Loucy (cell line): Measurements from ENCODE around the gene PTGDR.

ENCODE experiments used
- H2AFZ ChIP-seq: fragments of 200-600 bp; sonication (generic); 2 replicates; pipeline ENCODE4 v1.6.0; 2016; ENCODE audit warnings: antibody characterized with exemption, mild to moderate bottlenecking, low read length, moderate library complexity
- H3F3A ChIP-seq: fragments of 200-600 bp; 2 replicates; pipeline ENCODE4 v1.6.0; 2016; ENCODE audit warnings: antibody characterized with exemption, low read depth, mild to moderate bottlenecking
- H3K27me3 ChIP-seq: fragments of 200-600 bp; sonication (generic); 2 replicates; pipeline ENCODE4 v1.6.1; 2014; ENCODE audit warnings: low read length, mild to moderate bottlenecking; ENCODE audit not compliant: insufficient read depth, poor library complexity, severe bottlenecking
- H3K36me3 ChIP-seq: fragments of 200-600 bp; sonication (generic); 2 replicates; pipeline ENCODE4 v1.6.1; 2016; ENCODE audit warnings: low read length; ENCODE audit not compliant: insufficient read depth
- H3K4me1 ChIP-seq: fragments of 200-600 bp; sonication (generic); 2 replicates; pipeline ENCODE4 v1.5.1; 2014; ENCODE audit warnings: low read length, mild to moderate bottlenecking; ENCODE audit not compliant: insufficient read depth, poor library complexity, severe bottlenecking
- H3K4me2 ChIP-seq: fragments of 200-600 bp; sonication (generic); 2 replicates; pipeline ENCODE4 v1.6.0; 2014; ENCODE audit warnings: antibody characterized with exemption, low read length, low read depth, mild to moderate bottlenecking; ENCODE audit not compliant: poor library complexity, severe bottlenecking
- H3K4me3 ChIP-seq: fragments of 200-600 bp; sonication (generic); 2 replicates; pipeline ENCODE4 v1.5.1; 2014; ENCODE audit warnings: low read length, mild to moderate bottlenecking, mixed read lengths; ENCODE audit not compliant: poor library complexity, severe bottlenecking
- H3K79me2 ChIP-seq: fragments of 200-600 bp; sonication (generic); 2 replicates; pipeline ENCODE4 v1.6.1; 2014; ENCODE audit warnings: low read length; ENCODE audit not compliant: insufficient read depth
- H3K9ac ChIP-seq: fragments of 200-600 bp; sonication (generic); 2 replicates; pipeline ENCODE4 v1.6.0; 2014; ENCODE audit warnings: mild to moderate bottlenecking, low read depth, low read length, moderate library complexity; ENCODE audit not compliant: poor library complexity, severe bottlenecking
- H3K9me2 ChIP-seq: fragments of 200-600 bp; sonication (generic); replicated peaks from 2 replicates; pipeline ENCODE4 v1.6.1; 2016; ENCODE audit warnings: low read depth, low read length, mixed read lengths
- H3K9me3 ChIP-seq: fragments of 200-600 bp; sonication (generic); 2 replicates; pipeline ENCODE4 v1.6.1; 2014; ENCODE audit warnings: mild to moderate bottlenecking, antibody characterized with exemption, low read length, low read depth; ENCODE audit not compliant: insufficient read depth
- H4K20me1 ChIP-seq: fragments of 200-600 bp; sonication (generic); 2 replicates; pipeline ENCODE4 v1.6.0; 2014; ENCODE audit warnings: antibody characterized with exemption, low read length, mild to moderate bottlenecking; ENCODE audit not compliant: insufficient read depth, poor library complexity, severe bottlenecking
- CTCF ChIP-seq: fragments of 200-600 bp; sonication (generic); conservative IDR thresholded peaks from 2 replicates; pipeline ENCODE4 v1.5.1; 2014; ENCODE audit warnings: mild to moderate bottlenecking, antibody characterized with exemption, low read length
- EZH2phosphoT487 ChIP-seq: fragments of 200-600 bp; IDR thresholded peaks from 2 replicates; pipeline ENCODE4 v1.6.1; 2018; ENCODE audit warnings: antibody characterized with exemption, mild to moderate bottlenecking, moderate library complexity, borderline replicate concordance

Gene PTGDR

GRCh38 chr14:52305014-52305413 is 37.5 kb downstream of the PTGDR start:
- TF ChIP-seq CTCF (no peak), EZH2phosphoT487 (no peak)
- Histone ChIP-seq H3K9me2 (no peaks in the 10 kb centered on the region), H3K4me2 (no peak overlapping the region), H3K36me3 (no peaks in the 10 kb centered on the region), H3K9me3 (no peaks in the 10 kb centered on the region), H4K20me1 (no peaks in the 10 kb centered on the region), H2AFZ (no peak overlapping the region), H3K27me3 (no peaks in the 10 kb centered on the region), H3K4me3 (no peak overlapping the region), H3K79me2 (no peaks in the 10 kb centered on the region), H3K9ac (no peak overlapping the region), H3K4me1 (peaks cover 5% of the 10 kb centered on the region), H3F3A (no peaks in the 10 kb centered on the region)

GRCh38 chr14:52307376-52307775 is 39.9 kb downstream of the PTGDR start:
- no peak overlapping the region for H3K4me2 ChIP-seq
- H4K20me1 ChIP-seq: no peaks in the 10 kb centered on the region
- H3F3A ChIP-seq: 0 out of 2 replicates have a peak, but pooled peaks cover 7% of the 10 kb centered on the region
- TF ChIP-seq CTCF (no peak), EZH2phosphoT487 (no peak)
- peaks cover 29% of the 10 kb centered on the region for H3K4me1 ChIP-seq
- no peaks in the 10 kb centered on the region for H3K9me2 ChIP-seq
- H3K9ac ChIP-seq: no peak overlapping the region
- H3K36me3 ChIP-seq: no peaks in the 10 kb centered on the region
- H3K79me2 ChIP-seq: no peaks in the 10 kb centered on the region
- peak overlapping the region; percentile 20; the same call in 1 of the 2 replicates for H2AFZ ChIP-seq
- no peaks in the 10 kb centered on the region for H3K27me3 ChIP-seq
- no peaks in the 10 kb centered on the region for H3K9me3 ChIP-seq
- no peak overlapping the region for H3K4me3 ChIP-seq

- no peaks in the 10 kb centered on the region for H3K79me2 ChIP-seq
- TF ChIP-seq EZH2phosphoT487 (no peak), CTCF (no peak)
- H3K4me2 ChIP-seq: no peak overlapping the region
- H3K4me1 ChIP-seq: peaks cover 34% of the 10 kb centered on the region
- H3F3A ChIP-seq: 0 out of 2 replicates have a peak, but pooled peaks cover 7% of the 10 kb centered on the region
- no peaks in the 10 kb centered on the region for H3K9me3 ChIP-seq
- no peaks in the 10 kb centered on the region for H4K20me1 ChIP-seq
- H3K27me3 ChIP-seq: no peaks in the 10 kb centered on the region
- no peaks in the 10 kb centered on the region for H3K9me2 ChIP-seq
- H2AFZ ChIP-seq: peak overlapping the region; percentile 20; the same call in 1 of the 2 replicates
- H3K4me3 ChIP-seq: no peak overlapping the region
- no peaks in the 10 kb centered on the region for H3K36me3 ChIP-seq
- H3K9ac ChIP-seq: no peak overlapping the region
These were observed 40.4 kb downstream of the PTGDR start for GRCh38 chr14:52307905-52308304.
